HG02763 (cell line): ENCODE measurements around the gene LCP2.

ENCODE experiments used
- ATAC-seq: cut with Tn5 transposase; IDR thresholded peaks from one replicate; pipeline ENCODE4 v1.9.1; 2021; ENCODE audit warnings: mild to moderate bottlenecking, moderate library complexity; ENCODE audit not compliant: unreplicated experiment

LCP2 gene

DNA sequence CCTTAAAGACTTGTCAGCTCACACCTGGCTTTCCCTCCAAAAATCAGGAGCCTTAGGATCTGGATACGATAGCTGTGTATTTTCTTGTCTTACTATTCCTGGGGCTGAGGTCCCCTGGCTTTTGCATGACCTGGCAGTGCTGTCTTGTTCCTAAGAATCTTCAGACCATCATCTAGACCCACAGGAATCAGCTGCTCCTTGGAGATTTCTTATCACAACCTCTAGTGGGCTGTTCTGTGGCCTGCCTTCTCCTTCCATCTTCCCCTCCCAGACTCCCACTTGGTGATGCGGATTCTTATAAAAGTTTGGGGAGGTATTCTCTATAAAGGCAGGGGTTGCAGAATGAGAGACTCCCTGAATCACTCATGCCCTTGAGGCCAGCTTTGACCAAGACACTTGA, 21.4 kb downstream of the LCP2 start:
- no peak for ATAC-seq

DNA sequence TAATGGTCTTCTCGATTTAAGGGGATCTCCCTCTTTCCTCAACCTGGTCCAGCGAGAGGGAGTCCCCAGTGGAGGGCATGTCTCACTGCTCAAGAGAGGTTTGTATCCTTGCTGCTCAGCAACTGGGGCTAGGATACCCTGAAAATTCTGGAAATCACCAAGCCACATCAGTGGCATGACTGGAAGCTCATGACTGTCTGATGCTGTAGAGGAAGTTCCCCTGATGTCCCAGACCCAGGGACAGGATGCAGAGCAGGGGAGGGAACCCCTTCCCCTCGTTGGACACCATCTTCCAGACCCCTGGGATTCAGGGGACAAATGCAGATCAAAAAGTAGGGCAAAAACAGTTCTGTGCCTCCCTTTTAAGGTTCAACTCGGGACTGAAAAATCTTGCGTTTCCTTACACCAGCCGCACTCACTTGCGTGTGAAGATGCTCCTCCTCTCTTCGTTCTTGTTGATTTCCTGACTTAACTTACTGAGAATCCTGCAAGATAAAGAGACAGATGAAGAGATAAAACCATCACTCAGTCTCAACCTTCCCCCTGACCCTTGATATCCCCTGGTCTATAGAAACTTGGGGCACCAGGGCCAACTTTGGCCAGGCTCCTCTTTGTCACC, 22.1 kb downstream of the LCP2 start:
- no peak for ATAC-seq

DNA sequence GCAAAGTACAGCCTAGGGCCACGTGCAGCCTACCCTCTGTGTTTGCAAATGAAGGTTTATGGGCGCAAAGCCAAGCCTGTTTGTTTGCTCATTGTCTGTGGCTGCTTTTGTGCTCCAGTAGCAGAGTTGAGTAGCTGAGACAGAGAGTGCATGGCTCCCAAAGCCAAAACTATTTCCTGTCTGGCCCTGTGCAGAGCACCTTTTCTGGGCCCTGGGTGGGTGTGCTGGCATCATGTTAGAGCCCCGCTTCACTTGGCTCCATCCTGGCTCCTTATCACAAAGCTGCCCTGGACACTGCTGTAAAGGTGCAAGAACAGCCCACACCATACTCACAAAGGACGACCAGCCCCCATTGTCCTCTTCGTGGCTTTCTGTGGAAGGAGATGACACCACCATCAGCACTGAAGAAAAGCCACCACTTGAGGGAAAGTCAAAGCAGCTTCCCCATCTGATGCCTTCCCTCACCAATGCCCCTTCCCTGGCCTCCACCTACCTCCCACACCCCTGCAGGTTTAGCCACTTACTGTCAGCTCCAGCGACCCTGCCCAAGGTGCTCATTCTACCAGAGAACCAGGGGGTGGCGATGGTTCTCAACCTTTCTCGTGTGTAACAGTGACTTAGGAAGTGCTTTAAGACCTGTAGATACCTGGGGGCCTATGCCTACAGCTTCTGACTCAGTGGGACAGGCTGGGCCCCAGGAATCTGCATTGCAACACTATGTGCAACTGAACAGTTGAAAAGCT, 23.4 kb downstream of the LCP2 start:
- ATAC-seq, result no peak

DNA sequence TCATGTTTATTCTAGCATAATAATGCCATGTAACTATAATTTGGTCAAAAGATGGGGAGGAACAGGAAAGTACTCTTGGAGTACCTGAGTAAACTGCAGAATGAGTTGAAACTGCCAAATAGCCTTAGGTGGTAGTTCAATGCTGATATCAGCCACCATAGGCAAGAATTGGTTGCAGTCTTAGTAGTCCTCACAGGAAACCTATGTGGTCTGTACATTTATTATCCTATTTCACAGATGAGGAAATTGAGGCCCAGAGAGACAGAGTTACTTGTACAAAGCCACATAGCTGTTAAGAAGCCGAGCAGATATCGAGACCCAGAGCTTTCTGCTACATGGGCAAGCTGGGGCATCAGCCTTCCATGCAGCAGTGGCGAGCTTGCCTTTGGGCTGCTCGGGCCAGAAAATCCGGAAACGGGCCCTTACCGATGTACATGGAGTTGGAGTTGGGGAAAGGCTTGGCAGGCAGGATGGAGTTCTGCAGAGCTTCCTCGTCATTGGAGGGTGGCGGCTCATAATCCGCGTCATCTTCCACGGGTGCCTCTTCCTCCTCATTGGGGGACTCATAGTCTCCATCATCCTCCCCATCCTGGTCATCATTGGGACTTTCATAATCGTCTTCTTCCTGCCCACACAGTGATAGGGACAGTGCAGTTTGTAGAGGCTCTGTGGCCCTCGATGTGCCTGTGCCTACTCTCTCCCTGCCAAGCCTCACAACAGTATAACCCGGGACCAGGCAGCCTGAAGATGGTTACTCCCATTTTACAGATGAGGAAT, 27.1 kb downstream of the LCP2 start:
- no peak for ATAC-seq

DNA sequence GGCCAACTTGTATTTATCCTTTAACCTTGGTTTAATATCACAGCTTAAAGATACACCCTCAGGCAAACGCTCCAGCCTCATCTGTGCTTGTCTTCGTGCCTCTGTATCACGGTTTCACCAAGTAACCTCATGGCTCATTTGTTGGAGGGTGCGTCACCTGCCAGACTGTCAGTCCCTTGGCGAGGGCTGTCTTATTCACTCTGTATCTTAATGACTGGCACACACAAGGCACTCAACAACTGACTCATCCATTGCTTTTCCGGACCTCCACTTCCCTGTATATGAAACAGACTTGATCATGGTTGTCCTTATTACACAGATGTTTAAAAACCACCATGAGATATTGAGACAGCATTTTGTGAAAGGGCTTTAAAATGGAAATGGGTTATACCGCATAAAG, 28.0 kb downstream of the LCP2 start:
- ATAC-seq, result no peak

DNA sequence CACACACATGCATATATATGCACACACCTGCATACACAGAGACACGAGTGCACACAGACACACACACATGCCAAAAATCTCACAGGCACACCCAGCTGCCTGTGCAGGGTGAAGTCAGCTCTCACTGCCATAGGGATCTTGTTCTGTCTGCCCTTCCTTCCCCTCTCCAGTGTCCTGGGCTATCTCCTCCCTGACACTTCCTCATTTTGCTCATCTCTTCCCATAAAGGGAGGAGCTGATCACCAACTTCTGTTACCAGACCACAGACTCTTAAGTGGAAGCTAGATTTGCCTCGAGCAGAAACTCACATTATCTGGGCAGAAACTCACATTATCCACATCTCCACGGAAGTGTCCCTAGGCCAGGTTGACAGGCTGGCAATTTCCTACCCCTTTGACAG, 28.7 kb downstream of the LCP2 start:
- ATAC-seq, result no peak

DNA sequence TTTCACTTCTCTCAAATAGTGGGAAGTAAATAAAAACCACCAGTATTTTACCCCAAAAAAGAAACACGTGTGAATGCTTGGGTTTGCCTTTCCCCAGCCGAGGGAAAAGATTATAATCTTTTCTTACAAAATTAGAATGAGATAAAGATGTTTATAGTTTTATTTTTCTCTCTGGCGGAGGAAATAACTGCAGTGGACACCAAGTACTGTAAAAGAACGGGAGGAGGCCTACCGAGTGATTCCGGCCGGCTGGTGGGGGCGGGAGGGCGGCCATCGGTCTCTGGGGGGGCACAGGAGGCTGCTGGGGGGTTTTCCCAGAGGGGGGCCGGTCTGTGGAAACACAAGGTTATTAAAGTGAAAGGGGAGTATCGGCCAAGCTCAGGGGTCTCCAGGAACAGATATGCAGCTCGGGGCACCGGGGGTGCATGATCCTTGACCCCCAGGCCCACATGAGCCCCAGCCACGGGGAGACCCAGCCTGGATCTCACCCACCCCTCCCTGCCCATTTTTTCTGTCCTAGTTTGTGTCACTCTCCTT, 29.4 kb downstream of the LCP2 start:
- no peak for ATAC-seq

DNA sequence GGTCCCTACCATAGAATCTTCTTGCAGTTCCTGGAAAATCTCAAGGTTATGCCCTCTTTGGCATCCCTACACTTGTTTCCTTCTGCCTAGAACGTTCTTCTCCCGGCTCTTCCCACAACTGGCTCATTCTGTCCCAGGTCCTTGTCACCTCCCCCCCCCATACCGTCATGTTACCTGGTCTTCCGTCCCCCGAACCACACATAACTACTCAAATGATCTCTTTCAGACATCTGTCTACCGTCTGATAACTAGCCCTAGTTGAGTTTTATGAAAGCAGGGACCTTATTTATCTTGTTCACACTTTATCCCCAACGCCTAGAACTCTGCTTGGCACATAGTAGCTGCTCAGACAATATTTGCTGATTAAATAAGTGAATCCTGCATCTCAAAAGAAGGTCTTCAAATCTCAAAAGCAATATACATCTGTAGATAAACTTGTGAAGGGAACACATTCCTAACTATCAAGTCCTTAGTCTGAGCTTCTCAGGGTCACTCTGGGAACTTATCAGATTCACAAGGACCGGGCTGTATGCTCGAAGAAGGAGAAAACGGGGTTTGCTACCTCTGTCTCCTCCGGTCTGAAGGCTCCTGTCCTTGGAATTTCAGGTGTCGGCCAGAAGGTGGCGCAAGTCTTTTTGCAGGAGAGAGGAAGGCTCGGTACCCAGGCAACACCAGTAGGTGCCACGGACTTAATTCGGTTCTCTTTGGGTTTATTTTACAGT, 30.0 kb downstream of the LCP2 start:
- peak; percentile 54 for ATAC-seq

DNA sequence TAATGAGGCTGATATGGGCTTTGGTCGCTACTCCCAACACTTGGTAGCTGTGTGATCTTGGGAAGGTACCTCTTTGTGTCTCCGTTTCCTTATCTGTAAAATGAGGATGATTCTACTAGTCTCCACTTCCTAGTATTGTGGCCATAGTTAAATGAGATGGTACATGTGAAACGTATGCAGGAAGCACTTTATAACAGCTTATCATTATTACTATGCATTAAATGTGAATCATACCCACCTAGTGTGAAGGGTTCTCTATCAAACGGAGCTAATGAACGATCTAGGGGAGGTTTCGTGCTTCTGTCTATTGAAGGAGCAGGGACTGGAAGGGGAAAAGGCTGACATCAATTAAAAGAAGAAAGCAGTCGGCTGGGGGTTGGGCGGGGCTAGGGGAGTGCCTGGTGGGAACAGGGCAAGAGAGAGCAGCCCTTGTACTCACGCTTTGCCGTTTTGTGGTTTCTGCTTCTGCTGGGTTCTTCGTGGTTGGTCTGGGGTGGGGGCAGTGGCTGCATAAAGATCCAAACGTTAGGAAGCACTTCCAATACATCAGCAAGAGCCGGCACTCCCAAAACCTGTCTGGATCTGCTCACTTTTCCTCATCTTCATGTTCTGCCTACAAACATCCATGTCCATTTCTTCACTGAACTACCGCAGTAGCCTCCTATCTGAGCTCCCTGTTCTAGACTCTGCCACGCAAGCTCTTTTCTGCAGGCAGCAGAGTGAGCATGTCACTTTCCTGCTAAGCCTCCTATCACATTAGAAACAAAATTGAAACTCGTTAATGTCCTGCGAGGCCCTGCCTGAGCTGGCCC, 30.8 kb downstream of the LCP2 start:
- no peak for ATAC-seq

DNA sequence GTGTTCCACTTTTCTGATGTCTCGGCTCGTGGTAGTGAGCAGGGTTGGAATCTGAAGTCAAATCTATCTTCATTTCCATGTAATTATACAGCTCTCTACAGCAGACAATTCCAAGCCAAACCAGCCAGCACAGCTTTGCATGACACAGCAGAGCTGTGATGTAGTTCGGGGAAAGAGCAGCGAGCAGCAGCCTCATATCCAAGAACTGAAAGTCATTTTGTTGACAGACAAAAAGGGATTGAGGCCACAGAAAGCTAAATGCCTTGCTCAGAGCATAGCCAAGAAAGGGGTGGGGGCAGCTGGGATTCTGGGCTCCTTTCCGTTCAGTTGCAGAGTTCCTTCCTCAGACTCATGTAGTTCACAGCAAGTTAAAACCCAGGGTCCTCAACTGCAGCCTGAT, 32.1 kb downstream of the LCP2 start:
- no peak for ATAC-seq

DNA sequence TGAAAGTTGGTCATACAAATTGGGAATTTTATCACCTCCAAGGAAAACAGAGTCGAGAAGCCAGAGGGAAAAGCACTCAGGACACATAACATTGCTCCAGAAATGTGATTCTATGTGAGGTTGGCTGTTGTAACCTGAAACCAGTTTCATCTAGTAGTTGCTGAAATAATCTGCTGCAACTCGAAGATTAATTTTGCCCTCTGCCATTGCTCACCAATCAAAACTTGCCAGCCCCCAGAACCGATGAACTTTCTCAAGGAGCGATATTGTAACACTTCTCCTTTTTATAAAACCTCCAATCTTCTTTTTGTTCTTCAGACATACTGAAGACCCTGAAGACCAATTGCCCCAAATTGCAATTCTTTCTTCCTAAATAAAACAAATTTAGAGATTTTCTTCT, 33.7 kb downstream of the LCP2 start:
- no peak for ATAC-seq

DNA sequence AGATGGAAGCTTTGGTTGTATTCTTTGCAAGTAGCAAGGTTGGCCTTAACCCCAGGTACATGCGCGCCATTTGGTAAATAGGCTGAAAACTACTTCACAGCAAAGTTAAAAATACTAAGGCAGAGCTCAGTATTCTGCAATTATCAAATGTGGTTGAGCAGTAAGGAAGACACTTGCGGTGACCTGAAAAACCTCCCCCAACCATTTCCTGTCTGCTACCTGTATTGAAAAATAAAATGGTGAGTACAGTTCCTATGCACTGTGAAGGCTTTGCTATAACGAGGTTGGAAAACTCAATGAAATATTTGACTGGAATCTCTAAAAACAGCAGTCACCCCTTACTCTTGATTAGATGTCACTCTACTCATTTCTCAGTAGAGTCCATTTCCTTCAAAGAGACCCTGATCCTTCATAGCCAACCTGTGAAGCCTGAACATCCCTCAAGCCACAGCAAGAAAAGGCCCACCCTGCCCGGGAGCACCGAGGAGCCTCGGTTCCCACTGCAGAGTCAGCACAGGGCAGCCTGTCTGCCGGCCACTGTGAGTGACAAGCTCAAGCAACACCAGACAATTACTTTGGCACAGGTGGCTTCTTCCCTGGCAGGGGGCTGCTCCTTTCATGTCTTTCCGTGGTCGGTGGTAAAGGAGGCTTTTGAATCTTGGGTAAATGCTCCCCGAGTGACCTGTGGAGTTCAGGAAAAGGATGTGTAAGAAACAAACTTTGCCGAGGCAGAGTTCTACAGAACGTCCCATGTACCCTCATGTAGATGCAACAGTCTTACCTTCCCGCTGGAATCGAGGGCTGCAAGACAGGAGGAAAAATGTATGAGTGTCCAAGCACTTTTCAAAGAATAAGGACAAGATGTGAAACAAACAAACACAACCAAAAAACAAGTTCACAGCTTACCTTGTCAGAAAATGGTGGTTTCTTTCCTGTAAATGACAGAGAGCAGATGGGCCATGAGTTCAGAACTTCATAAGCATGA, 35.2 kb downstream of the LCP2 start:
- ATAC-seq, result no peak

DNA sequence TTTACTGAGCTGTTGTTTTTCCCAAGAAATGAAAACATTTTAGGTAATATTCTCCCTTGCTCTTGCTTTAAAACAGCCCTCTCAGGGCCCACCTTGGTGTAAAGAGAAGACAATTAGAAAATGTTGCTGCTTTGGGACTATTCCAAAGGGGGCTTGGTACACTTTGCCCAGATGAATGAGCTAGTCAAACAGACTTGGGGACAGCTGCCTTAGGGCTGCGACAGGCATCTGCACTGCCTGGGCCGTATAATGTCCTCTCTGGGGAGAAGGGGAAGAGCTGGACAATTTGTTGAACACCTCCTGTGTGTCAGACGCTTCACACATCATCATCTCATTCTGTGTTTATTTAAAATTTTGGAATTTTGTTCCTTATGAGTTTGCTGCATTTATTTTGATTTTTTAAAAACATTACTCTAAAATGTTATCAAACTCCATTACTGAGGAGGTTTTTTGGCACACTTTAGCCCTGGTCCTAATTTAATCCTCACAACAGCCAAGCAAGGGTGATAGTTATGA, 36.0 kb downstream of the LCP2 start:
- ATAC-seq, result no peak

DNA sequence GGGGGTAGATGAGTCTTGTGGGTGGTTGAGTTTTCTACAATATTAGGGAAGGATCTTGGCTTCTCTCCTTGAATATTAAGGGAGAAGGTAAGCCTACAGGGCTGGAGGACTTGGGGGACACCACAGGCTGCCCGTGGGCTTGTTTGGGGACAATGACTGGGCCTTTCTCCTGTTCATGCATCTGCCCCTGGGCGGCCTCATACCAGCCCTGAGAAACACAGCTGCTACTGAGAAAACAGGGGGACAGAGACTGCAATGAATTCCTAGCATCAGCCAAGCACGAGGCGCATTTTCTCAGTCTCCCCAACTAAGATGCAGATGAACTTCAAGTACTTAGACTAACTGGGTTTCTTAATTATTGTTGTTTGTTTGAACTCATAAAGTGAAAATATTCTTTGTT, 40.2 kb downstream of the LCP2 start:
- no peak for ATAC-seq

DNA sequence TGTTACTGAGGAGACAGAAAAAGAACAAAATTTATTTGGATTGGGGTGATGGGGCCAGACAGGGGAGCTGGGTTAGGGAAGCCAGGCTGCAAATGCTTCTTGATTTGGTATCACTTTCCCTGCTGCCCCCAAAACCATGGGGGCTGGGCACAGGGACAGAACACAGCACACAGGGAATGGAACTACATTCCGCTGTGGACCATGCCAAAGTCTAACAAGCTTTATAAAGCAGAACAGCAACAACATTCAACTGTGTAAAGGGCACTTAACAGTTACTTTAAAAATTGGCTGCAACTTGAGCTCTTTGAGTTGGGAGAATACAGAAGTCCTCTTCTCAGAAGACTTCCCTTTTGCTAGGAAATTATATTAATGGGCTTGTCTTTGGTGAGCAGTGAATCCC, 41.0 kb downstream of the LCP2 start:
- ATAC-seq, result no peak

DNA sequence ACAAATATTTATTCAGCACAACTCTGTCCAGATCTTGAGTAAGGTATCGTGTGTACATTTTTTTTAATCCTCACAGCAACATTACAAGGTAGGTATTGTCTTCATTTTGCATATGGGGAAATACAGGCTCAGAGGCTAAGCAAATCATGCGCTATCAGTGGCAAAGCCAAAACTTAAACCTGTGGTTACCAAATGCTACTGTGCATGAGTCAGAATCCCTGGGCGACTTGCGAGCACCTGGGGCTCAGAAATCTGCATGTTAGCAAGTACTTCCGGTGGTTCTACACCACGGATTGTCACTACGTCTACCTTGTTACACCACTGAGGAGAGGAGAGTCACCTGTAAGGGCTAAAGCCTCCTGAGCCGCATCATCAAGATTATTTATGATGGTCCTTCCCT, 43.5 kb downstream of the LCP2 start:
- peak; percentile 97 for ATAC-seq

DNA sequence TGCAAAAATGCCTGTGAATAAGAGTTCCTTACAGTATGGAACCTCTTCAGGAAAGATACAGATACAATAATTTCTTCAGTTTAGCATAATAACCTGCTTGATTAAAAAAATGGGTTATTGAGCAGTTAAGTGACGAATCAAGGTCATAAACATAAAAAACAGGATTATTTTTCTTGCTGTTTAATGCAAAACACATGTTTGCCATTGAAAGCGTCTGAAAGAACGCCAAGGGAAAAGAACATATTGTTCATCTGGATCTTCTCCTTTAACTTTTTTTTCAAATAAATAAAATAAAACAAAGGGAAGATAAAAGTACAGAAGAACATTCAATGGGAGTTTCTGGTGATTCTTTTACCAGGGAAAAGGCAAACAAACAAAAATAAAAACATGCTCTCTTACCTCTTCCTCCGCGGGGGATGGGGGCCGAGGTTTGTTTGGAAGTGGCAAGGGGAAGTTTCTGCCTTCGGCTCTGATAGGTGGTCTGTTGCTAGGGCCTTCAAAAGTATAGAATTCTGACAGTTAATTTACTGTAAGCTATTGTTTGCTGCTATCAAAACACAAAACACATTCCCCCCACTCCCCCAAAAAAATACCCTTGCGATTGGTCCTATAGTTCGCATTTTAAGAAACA, 44.7 kb downstream of the LCP2 start:
- ATAC-seq, result no peak

DNA sequence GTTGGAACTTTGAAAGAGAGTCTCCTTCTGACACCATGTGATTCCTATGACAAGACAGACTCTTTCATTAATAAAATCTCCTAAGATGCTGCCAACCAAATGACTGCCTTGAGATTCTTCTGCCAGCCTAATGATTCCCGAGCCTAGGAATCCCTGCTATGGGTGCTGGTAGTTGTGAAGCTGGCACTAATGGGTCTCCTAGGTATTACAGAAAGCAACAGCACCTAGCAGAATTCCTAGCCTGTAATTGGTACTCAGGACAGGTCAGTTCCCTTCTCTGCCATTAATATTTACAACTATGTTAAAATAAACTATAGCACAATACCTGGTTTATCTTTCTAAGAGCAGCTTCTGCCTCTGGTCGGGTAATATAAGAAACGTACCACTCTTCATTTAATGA, 45.5 kb downstream of the LCP2 start:
- no peak for ATAC-seq

DNA sequence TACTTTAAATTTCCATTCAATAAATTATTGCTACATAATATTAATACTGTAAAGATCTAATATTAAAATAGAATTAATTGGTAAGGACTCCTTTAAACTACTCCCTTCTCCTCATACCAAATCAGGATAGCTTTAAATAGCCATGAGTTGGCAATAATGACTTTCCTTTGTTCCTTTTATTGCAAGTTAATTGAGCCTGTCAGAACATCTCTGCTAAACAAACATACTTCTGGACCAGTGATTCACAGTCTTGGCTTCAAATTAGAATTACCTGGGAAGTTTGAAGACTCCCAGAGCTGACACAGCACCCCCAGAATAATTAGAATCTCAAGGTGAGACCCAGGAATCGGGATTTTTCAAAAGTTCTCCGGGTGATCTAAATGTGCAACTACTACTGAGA, 46.1 kb downstream of the LCP2 start:
- no peak for ATAC-seq
